ENCODE measurements around the gene PPM1M. TPM values are rescaled to one million over a fixed set of nuclear protein-coding genes. Genes with fewer than 3 reads are reported as not detected.

PPM1M gene
- polyA plus RNA-seq, 1 of the 3 experiments (the other 2 are of a cell fraction): 19.2 TPM

DNA sequence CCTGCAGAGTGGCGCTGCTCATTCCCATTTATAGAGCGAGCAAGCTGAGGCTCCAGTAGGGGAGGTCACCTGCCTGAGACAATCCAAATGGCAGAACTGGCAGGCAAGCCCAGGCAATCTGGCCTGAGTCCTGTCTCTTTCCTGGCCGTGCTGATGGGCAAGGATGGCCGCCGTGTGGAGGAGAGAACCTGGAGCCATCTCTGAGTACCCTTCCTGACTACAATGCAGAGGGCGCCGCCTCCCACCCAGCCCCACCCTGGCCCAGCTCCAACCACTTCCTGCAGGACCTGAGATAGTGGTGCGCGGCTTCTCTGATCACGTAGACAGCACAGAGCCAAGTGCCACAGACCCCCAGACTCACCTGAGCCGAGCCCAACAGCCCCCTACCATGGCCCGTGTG is 27.1 kb upstream of the PPM1M start:
- DNase-seq: no peak
- 92% methylated on average over 7 of the region's 12 CpGs for WGBS (ENCODE audit: low lambda C conversion rate)
- H3K27me3 ChIP-seq (ENCODE audit: insufficient read depth): no peaks in the 10 kb centered on the region
- no peak overlapping the region for H3K4me3 ChIP-seq (ENCODE audit: low read depth in 2 of 2, low read length in 1 of 2)
- no peak overlapping the region for H3K27ac ChIP-seq (ENCODE audit: low read depth in 2 of 2, low read length in 1 of 2)
- no peaks in the 10 kb centered on the region for H3K9me2 ChIP-seq
- H3K9ac ChIP-seq: no peak overlapping the region
- TF ChIP-seq, protein P1, sequence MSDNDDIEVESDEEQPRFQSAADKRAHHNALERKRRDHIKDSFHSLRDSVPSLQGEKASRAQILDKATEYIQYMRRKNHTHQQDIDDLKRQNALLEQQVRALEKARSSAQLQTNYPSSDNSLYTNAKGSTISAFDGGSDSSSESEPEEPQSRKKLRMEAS (IDR thresholded peaks at IDR 0.05; ENCODE audit: low read depth): no peak
- TF ChIP-seq CHD2 (IDR thresholded peaks at IDR 0.05; ENCODE audit: low read length, partially characterized antibody): no peak
- no peak for TF ChIP-seq RXRA (IDR thresholded peaks at IDR 0.05; ENCODE audit: borderline replicate concordance, low read depth)
- TF ChIP-seq RCOR1 (IDR thresholded peaks at IDR 0.05; ENCODE audit: low read length): no peak
- TF ChIP-seq, protein P2, sequence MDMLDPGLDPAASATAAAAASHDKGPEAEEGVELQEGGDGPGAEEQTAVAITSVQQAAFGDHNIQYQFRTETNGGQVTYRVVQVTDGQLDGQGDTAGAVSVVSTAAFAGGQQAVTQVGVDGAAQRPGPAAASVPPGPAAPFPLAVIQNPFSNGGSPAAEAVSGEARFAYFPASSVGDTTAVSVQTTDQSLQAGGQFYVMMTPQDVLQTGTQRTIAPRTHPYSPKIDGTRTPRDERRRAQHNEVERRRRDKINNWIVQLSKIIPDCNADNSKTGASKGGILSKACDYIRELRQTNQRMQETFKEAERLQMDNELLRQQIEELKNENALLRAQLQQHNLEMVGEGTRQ (IDR thresholded peaks at IDR 0.05; ENCODE audit: borderline replicate concordance, low read depth, low read length): no peak
- TF ChIP-seq GABPA (IDR thresholded peaks at IDR 0.05; ENCODE audit: low read depth): no peak
- TF ChIP-seq, protein P3, sequence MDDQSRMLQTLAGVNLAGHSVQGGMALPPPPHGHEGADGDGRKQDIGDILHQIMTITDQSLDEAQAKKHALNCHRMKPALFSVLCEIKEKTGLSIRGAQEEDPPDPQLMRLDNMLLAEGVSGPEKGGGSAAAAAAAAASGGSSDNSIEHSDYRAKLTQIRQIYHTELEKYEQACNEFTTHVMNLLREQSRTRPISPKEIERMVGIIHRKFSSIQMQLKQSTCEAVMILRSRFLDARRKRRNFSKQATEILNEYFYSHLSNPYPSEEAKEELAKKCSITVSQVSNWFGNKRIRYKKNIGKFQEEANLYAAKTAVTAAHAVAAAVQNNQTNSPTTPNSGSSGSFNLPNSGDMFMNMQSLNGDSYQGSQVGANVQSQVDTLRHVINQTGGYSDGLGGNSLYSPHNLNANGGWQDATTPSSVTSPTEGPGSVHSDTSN (IDR thresholded peaks at IDR 0.05): no peak
- 0 out of 2 replicates have a peak overlapping the region, but pooled peaks have one; percentile 30 for H2AFZ ChIP-seq (ENCODE audit: low read depth)
- peaks cover 15% of the 10 kb centered on the region for H3F3A ChIP-seq (replicated peaks; ENCODE audit: insufficient read depth)
- no peak overlapping the region for H3K4me2 ChIP-seq
- H4K20me1 ChIP-seq (ENCODE audit: insufficient read depth): no peaks in the 10 kb centered on the region
- peaks cover 12 to 19% of the 10 kb centered on the region in 2 experiments; a peak in 3 of 4 replicates for H3K4me1 ChIP-seq (ENCODE audit: control insufficient read depth in 1 of 2, insufficient read depth in 2 of 2, low read depth in 1 of 2, low read length in 1 of 2)
- POLR2A ChIA-PET: no interaction called here
- CTCF ChIA-PET: interaction anchor here (1.0 to 16.1 kb wide), 4 partner anchors 8 to 214 kb away, joined by 6 to 257 read pairs (median 26); partner anchors contain the start of gene TWF2
- peaks cover 15 to 20% of the 10 kb centered on the region in 2 experiments for H3K36me3 ChIP-seq (replicated peaks in 1 of 2; ENCODE audit: control insufficient read depth in 1 of 2, insufficient read depth in 2 of 2, low read length in 1 of 2)
- H3K79me2 ChIP-seq (ENCODE audit: insufficient read depth): no peaks in the 10 kb centered on the region
- no peaks in the 10 kb centered on the region for H3K9me3 ChIP-seq

DNA sequence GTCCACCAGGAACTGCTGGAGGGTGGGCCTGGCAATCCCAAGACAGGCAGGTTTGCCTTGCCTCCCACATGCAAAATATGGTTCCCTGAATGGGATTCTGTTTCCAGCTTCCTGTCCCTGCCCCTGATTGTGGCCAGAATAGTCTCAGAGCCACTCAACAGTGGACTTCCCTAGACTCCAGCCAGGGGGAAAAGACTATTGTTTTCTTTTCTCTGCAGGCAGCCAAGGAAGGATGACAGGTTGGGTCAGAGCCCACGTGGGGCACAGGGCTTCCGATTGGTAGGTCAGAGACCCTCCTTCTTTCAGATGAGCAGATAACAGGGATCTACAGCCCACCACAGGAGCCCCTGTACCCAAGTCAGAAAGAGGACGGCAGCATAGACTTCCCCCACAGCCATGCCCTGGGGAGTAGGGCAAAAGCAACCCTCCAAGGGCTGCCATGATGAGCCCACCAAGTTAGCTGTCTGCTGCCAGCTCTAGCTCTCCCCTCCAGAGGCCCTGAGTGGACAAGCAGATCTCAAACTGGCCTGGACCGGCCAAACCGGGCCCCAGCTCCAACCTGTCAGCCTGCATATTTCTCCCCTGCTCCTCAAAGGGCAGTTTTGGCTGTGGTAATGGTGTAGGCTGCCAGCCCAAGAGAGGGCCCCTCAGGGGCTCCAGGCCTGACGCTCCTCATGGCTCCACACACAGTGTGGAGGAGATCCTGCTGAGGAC is 26.5 kb upstream of the PPM1M start:
- Histone ChIP-seq H3F3A (replicated peaks; ENCODE audit: insufficient read depth) (peaks cover 15% of the 10 kb centered on the region), H3K9me2 (no peaks in the 10 kb centered on the region), H3K9me3 (no peaks in the 10 kb centered on the region), H3K4me3 (ENCODE audit: low read depth in 2 of 2, low read length in 1 of 2) (no peak overlapping the region), H3K4me1 (ENCODE audit: control insufficient read depth in 1 of 2, insufficient read depth in 2 of 2, low read depth in 1 of 2, low read length in 1 of 2) (peaks cover 12 to 19% of the 10 kb centered on the region in 2 experiments; a peak in 3 of 4 replicates), H3K79me2 (ENCODE audit: insufficient read depth) (no peaks in the 10 kb centered on the region), H3K27me3 (ENCODE audit: insufficient read depth) (no peaks in the 10 kb centered on the region), H4K20me1 (ENCODE audit: insufficient read depth) (no peaks in the 10 kb centered on the region), H3K4me2 (no peak overlapping the region), H2AFZ (ENCODE audit: low read depth) (peak overlapping the region; percentile 30; the same call in 1 of the 2 replicates), H3K36me3 (replicated peaks in 1 of 2; ENCODE audit: control insufficient read depth in 1 of 2, insufficient read depth in 2 of 2, low read length in 1 of 2) (peaks cover 9 to 14% of the 10 kb centered on the region in 2 experiments), H3K9ac (no peak overlapping the region), H3K27ac (ENCODE audit: low read depth in 2 of 2, low read length in 1 of 2) (no peak overlapping the region; a peak in 1 of 4 replicates)
- no peak for DNase-seq
- no peak for TF ChIP-seq RXRA (IDR thresholded peaks at IDR 0.05; ENCODE audit: borderline replicate concordance, low read depth)
- no peak for TF ChIP-seq FOXJ3 (CRISPR knock-in tag; IDR thresholded peaks at IDR 0.05)
- TF ChIP-seq FOXM1 (IDR thresholded peaks at IDR 0.05; ENCODE audit: low read depth): no peak
- no peak for TF ChIP-seq RFX5 (IDR thresholded peaks at IDR 0.05; ENCODE audit: low read length)
- TF ChIP-seq, protein P4, sequence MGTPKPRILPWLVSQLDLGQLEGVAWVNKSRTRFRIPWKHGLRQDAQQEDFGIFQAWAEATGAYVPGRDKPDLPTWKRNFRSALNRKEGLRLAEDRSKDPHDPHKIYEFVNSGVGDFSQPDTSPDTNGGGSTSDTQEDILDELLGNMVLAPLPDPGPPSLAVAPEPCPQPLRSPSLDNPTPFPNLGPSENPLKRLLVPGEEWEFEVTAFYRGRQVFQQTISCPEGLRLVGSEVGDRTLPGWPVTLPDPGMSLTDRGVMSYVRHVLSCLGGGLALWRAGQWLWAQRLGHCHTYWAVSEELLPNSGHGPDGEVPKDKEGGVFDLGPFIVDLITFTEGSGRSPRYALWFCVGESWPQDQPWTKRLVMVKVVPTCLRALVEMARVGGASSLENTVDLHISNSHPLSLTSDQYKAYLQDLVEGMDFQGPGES (IDR thresholded peaks at IDR 0.05; ENCODE audit: low read depth, low read length): no peak
- TF ChIP-seq TCF12 (IDR thresholded peaks at IDR 0.05): no peak
- no peak for TF ChIP-seq RCOR1 (IDR thresholded peaks at IDR 0.05; ENCODE audit: low read length)
- no peak for TF ChIP-seq SIN3A (IDR thresholded peaks at IDR 0.05; ENCODE audit: borderline replicate concordance, low read depth, low read length)
- no peak for TF ChIP-seq CHD2 (IDR thresholded peaks at IDR 0.05; ENCODE audit: low read length, partially characterized antibody)
- POLR2A ChIA-PET: interaction anchor here (2.6 kb wide), 1 partner anchor 60 kb away, joined by 16 read pairs; the partner anchor contains the start of gene WDR82
- WGBS (ENCODE audit: low lambda C conversion rate): 100% methylated on average over 3 of the region's 6 CpGs
- CTCF ChIA-PET: interaction anchor here (1.2 to 16.1 kb wide), 12 partner anchors 9 to 228 kb away, joined by 3 to 257 read pairs (median 26); partner anchors contain the start of genes PPM1M, TWF2 and WDR82

Data from SK-N-SH (cell line).